ENCODE results near the gene WDFY2.

- TF ChIP-seq CTCF (IDR thresholded peaks at IDR 0.05; ENCODE audit: low read depth, low read length) (no peak), EZH2phosphoT487 (IDR thresholded peaks at IDR 0.05; ENCODE audit: low read depth) (no peak)
Measured at GRCh38 chr13:51698352-51698751, 114.1 kb downstream of the WDFY2 start.
